NCI-H748 treated with DMSO at 0.1 percent for 48 hours (cell line): Measurements from ENCODE around the gene GLRX.
"Not testable (repeated sequence)": the region's sequence is repeated elsewhere in the genome, so short reads cannot be mapped to it uniquely, and the experiment has no call there.

Experiments used
- DNase-seq: peaks from one replicate; lab custom pipeline; 2025; lab: John Stamatoyannopoulos, UW

Gene GLRX

GRCh38 chr5:95852567-95852966, 30.0 kb upstream of the GLRX start:
- no peak for DNase-seq

GRCh38 chr5:95851141-95851540, 28.6 kb upstream of the GLRX start:
- DNase-seq, result not testable (repeated sequence)

GRCh38 chr5:95850391-95850894, 27.9 kb upstream of the GLRX start:
- DNase-seq, result no peak

DNA sequence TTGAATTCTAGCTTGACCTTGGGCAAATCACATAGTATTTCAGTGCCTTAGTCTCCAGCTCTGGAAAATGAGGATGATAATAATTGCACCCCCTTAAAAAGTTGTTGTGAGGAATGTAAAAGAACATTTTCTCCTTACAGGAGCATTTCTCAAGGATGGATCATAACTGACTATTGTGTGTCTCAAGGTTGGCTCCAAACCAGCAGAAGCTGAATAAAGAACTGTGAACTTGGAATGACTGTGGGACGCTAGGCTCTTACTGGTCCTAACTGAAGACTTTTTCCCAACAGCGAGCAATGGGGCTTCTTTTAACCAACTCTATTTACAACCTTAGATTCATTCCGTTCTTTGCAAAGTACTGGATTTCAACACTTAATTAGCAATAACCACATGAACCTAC, 26.2 kb upstream of the GLRX start:
- DNase-seq, result no peak

DNA sequence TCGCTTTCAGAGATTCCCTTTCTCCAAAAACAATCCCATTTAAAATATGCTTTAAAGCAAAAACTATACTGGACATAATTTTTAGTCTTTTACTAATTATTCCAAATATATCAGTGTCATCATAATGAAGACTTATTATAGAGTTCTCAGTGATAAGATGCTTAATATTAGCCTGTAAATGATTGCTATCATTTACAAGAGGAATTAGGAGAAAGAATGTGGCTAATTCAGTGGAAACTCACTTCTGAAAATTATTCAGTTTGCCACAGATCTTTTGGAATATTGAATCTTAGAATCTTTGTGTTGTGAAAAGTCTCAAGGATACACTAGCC, 24.7 kb upstream of the GLRX start:
- DNase-seq, result no peak

- peak; percentile 63 for DNase-seq
These were observed 24.2 kb upstream of the GLRX start for GRCh38 chr5:95846554-95847260.

GRCh38 chr5:95845391-95845790, 22.9 kb upstream of the GLRX start:
- no peak for DNase-seq

DNA sequence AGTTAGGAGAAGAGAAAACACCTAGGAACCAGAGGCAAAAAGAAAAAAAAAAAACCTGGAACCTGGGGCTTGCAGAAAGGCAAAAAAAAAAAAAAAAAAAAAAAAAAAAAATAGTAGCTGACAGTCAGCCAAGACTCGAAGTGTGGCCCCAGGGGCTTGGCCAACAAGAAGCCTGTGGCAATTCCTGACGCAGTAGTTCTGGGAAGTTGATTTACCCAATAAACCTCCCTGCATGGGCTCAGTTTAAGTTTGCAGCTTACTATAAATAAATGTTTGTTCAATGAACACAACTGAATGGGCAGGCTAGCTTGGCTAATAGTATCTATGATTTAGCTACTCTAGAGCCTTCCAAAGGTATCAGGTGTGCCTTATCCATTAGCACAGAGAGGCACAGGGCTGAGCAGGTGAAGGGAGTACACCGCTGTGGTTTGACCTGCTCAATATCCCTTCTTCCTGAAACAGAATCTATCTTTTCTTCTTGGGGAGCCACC, 21.3 kb upstream of the GLRX start:
- no peak for DNase-seq

- DNase-seq, result no peak
These were observed 20.5 kb upstream of the GLRX start for GRCh38 chr5:95842854-95843544.

GRCh38 chr5:95841914-95842812, 19.6 kb upstream of the GLRX start:
- no peak for DNase-seq

DNA sequence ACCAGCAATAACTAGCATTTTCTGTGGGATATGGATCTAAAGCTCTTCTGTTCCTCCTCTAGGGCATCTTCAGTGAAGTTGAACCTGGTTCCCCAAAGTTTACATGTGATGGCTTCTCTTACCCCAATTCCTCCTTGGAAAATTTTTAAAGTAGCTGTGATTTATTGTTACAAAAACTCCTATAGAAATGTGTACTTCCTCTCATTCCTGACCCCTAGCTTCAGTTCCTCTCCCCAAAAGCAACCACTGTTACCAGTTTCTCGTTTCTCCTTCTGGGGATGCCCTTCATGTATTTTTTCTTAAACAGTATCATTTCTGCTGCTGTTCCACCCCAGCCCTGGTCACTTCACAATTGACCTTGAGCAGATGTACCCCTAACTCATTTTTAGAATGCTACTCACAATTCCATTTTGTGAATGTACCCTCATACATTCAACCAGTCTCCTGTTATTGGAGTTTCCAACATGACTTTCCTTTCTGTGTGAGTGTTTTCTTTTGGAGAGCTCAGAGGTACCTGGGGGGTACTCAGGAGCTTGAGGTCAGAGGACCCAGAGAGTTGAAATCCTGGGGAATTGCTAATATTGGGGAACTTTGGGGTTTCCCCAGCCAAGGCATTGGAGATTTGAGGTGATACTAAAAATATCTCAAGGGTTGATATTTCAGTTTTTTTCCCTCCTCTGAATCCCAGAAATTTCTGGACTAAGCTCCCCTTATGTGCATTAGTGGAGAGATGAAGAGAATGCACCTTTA, 18.6 kb upstream of the GLRX start:
- no peak for DNase-seq

DNA sequence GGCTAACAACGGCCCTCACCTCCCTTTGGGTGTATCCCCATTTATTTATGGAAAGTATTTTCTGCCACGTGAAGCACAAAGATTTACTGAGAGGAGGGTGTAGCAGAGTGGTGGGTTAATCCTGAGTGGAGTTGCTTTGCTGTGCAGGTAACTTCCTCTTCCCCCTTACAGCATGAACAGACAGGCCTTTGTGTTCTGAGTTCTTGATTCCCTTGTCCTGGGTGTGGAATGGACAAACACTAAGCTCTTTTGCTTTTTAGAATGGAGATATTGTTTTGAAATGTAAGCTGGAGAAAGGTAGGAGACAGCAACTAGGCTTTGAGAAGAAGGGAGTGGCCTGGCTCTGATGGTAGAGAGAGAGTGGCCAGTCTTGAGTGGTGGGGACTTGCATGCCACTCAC, 17.1 kb upstream of the GLRX start:
- no peak for DNase-seq

DNA sequence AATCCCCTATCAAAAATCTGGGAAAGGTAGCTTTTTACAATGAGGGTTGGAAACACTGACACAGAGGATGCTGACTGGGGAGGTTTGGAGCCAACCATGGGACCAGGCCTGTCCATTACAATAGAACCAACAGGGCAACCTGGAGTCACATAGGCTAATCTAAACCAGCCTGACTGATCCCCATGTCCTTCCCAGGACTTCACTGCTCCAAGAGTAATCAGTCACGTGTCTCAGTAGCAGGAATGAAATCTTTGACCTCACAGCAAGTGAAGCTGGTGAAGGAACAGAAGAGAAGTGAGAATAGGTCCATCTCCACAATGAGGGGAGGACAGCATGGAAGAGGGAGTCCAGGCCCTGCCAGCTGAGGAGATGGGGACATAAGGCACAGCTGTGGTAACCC, 16.0 kb upstream of the GLRX start:
- DNase-seq, result no peak

GRCh38 chr5:95838001-95838520, 15.5 kb upstream of the GLRX start:
- no peak for DNase-seq

DNA sequence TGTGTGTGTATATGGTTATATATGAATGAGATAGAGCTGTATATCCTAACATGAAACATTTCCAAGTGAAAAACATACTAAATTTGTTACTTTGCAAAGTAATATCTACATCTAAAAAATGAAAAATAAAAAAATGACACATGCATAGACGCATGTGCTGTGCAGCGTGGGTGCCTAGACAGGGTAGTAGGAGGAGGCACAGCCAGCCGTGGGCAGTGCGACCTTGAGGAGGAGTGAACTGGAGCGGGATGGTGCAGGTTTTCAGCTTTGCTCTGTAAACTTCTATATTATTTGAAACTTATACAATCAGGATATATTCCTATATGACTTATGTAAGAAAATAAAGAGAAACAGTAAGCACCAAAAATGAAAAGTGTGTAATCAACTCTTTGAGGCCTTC, 15.0 kb upstream of the GLRX start:
- no peak for DNase-seq

DNA sequence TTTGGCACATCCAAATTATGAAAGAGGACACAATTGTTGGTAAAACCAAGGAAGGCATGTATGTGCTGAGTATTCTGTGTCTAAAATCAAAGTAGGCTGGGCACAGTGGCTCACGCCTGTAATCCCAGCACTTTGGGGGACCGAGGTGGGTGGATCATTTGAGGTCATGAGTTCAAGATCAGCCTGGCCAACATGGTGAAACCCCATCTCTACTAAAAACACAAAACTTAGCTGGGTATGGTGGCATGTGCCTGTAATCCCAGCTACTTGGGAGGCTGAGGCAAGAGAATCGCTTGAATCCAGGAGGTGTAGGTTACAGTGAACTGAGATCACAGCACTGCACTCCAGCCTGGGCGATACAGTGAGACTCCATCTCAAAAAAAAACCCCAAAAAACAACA, 14.4 kb upstream of the GLRX start:
- not testable (repeated sequence) for DNase-seq

DNA sequence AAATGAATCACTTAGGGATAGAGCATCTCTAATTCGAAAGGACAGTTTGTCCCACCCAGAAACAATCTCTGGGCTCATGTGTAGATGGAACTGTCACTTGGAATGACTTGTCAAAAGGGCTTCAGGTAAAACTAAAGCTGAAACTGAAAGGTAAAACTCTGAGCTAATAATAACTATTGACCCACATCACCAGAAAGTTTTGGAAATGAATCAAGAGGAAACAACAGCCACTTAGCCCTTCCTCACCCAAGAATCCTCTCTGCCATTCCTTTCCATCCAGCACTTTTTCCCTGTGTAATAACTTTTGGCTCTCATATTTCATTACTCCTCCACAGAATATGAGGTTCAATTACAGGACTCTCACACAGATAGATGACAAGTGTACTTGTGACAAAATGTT, 14.0 kb upstream of the GLRX start:
- no peak for DNase-seq

DNA sequence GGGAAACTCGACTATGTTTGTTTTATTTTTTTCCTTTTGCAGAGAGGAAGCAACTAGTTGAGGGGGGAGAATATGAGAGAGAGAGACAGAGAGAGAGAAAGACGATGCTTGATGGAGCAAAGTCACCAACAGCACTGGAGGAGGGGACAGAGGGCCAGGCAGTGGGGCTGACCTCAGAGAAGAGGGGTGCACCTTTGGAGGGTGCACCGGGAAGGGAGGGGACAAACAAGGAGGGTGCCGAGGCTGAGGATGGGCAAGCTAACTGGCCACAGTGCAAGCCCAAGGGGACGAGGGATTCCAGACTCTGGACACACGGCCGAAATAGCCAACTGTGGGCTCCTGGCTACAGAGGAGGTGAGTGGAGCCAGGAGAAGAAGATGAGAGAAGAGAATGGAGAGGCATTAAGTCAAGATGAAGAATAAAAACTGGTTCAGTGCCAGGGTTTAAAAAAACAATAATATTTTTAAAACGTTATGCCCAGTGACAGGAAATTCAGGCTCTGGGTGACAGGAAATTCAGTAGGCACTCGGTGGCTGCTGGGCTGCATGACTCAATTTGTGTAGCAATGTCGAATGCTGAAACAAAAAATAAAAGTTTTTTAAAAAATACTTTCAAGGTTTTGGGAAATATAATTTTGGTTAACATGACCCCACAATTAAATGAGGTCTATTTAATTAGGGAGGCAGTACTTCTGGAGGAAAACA, 13.3 kb upstream of the GLRX start:
- no peak for DNase-seq

- no peak for DNase-seq
These were observed 10.1 kb upstream of the GLRX start for GRCh38 chr5:95832664-95833063.

GRCh38 chr5:95830226-95830625, 7.7 kb upstream of the GLRX start:
- no peak for DNase-seq

- no peak for DNase-seq
These were observed 5.3 kb upstream of the GLRX start for GRCh38 chr5:95827892-95828246.
